DLD1 (cell line): ENCODE results near the gene GNAT2.

Experiments
- in situ Hi-C: cut with HindIII; loops from 2 replicates; pipeline ENCODE4 v1.10.0; 2017; ENCODE audit warnings: low sequenced_read_pairs

The GNAT2 gene

DNA sequence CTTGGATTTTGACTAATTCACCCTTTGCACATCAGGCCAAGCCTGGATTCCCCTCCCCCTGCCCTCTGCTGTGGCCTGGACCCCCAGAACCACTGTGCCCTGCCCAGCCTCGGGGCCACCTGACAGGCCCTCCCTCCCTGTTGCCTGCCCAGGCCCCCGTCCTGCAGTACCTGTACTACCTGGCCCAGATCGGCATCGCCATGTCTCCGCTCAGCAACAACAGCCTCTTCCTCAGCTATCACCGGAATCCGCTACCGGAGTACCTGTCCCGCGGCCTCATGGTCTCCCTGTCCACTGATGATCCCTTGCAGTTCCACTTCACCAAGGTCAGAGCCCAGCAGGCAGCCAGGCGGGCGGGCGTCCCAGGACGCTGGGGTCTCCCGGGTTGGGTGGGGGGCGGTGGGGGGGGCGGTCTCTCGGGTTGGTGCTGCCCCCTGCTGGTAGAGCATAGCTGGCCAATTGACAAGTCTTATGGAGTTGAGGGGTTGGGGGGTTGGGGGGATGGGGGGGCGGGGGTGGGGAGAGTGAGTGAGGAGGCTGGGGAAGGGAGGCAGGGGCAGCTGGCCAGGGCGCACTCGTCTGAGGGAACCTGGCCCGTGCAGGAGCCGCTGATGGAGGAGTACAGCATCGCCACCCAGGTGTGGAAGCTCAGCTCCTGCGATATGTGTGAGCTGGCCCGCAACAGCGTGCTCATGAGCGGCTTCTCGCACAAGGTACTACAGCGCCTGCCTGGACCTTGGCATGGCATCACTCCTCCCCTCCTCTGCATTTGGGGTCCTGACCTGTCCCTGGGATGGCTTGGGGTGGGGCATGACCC is 10.9 kb upstream of the GNAT2 start:
- in situ Hi-C loops: loop anchor here (25.0 kb wide), 1 partner anchor 132 kb away; the partner anchor contains the start of gene EPS8L3

DNA sequence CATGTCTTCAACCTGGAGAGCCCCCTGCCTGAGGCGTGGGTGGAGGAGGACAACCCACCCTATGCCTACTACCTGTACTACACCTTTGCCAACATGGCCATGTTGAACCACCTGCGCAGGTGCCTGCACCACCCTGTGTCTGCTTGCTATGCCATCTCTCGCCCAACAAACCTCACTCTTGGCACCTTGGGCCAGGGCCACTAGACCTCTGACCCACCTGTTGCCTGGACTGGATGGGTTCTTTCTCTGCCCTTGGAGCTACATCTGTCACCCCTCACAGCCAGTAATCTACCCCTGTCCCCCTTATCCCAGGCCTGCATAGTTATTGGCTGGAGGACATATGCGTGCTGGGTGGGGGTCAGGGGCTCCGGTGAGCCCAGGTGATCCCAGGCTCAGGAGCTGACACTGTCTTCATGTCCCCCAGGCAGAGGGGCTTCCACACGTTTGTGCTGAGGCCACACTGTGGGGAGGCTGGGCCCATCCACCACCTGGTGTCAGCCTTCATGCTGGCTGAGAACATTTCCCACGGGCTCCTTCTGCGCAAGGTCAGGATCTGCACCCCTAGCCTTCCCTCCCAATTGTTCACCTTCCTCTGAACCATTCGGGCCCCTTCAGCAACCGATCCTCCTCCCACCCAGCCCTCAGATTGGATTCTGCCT is 10.1 kb upstream of the GNAT2 start:
- in situ Hi-C loops: loop anchor here (25.0 kb wide), 1 partner anchor 133 kb away; the partner anchor contains the start of gene EPS8L3

DNA sequence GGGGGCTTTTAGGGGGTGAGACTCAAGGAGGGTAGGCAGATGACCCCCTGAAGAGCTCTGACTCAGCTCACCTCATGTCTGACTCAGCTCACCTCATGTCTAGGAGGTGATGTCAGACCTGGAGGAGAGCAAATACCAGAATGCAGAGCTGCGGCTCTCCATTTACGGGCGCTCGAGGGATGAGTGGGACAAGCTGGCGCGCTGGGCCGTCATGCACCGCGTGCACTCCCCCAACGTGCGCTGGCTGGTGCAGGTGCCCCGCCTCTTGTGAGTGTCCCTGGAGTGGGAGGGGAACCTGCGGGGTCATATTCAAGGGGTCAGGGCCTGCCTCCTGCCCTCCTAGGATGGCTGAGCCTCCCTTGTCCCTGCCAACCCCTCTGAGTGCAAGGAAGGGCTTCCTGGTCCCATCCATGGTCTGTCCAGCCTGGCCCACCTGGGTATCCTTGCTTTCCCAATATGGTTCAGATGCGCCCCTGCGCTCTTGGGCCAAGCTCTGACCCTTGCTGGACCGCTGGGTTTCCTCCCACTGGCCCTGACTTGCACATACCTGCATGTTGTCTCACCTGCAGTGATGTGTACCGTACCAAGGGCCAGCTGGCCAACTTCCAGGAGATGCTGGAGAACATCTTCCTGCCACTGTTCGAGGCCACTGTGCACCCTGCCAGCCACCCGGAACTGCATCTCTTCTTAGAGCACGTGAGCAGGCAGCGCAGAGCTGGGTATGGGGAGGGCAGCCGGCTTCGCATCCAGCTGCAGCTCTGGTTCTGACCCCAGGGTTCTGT is 9.3 kb upstream of the GNAT2 start:
- in situ Hi-C loops: loop anchor here (25.0 kb wide), 1 partner anchor 134 kb away; the partner anchor contains the start of gene EPS8L3

GRCh38 chr1:109627692-109628399 is 8.4 kb upstream of the GNAT2 start:
- in situ Hi-C loops: loop anchor here (25.0 kb wide), 1 partner anchor 134 kb away; the partner anchor contains the start of gene EPS8L3

DNA sequence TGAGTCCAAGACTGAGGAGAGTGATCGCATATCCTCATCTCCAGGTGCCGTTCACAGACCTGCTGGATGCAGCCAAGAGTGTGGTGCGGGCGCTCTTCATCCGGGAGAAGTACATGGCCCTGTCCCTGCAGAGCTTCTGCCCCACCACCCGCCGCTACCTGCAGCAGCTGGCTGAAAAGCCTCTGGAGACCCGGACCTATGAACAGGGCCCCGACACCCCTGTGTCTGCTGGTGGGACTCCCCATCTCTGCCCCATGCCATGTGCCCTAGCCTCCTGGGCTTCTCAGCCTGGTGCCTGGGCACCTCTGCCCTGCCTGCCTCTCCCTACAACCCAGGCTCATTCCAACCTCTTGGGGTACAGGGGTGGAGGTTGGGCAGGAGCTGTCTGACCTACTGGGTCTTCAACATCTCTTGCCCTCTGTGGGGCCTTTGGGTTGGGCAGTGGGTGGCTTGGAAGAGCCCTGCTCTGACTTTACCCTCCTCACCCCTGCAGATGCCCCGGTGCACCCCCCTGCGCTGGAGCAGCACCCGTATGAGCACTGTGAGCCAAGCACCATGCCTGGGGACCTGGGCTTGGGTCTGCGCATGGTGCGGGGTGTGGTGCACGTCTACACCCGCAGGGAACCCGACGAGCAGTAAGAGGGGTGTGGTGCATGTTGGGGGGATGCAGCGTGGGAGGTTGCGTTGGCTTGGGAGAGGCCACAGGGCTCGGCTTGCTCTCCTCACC is 7.4 kb upstream of the GNAT2 start:
- in situ Hi-C loops: loop anchor here (25.0 kb wide), 1 partner anchor 135 kb away; the partner anchor contains the start of gene EPS8L3

DNA sequence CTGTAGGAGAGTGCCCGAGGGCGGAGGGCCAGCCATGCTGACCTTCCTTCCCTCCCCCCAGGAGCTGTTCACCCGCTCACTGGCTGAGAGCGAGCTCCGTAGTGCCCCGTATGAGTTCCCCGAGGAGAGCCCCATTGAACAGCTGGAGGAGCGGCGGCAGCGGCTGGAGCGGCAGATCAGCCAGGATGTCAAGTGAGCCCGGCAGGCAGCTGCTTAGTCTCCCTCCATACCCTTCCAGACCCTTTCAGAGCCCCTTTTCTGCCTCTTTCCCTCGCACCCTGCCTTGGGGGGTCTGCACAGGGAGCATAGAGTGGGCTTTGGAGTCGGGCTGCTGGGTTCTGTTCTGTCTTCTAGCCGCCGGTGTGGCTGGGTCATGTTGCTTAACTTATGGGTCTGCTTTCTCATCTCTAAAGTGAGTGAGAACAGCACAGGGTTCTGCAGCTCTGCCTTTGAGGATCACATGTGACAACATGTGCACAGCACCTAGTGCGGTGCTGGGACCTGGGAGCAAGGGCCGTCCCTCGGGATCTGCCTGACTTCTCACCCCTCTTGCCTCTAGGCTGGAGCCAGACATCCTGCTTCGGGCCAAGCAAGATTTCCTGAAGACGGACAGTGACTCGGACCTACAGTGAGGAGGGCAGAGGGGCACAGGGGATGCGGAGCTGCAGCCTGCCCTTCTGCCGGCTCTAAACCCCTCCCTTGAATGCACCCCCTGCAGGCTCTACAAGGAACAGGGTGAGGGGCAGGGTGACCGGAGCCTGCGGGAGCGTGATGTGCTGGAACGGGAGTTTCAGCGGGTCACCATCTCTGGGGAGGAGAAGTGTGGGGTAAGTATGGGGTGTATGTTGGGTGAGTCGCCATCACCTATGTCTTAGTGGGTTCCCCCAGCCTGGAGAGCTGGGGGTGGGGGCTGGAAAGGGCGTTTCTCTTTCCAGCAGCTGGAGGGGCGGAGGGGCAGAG is 6.5 kb upstream of the GNAT2 start:
- in situ Hi-C loops: loop anchor here (25.0 kb wide), 1 partner anchor 136 kb away; the partner anchor contains the start of gene EPS8L3

DNA sequence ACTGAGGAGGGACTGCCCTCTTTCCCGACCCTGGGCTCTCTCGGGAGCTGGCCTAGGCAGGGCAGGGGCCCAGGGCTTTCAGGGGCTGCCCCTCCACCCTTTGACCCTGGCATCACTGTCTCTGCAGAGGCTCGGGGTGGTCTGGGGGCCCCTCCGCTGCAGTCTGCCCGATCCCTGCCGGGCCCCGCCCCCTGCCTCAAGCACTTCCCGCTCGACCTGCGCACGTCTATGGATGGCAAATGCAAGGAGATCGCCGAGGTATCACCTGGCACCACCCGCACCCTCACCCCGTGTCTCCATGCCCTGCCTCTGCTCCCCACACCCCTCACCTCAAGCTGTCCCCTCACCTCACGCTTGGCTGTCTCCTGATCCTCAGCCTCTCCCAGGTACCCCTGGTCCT is 5.8 kb upstream of the GNAT2 start:
- in situ Hi-C loops: loop anchor here (25.0 kb wide), 1 partner anchor 137 kb away; the partner anchor contains the start of gene EPS8L3

- in situ Hi-C loops: loop anchor here (25.0 kb wide), 1 partner anchor 138 kb away; the partner anchor contains the start of gene EPS8L3
Observed at GRCh38 chr1:109624201-109625010, 5.0 kb upstream of the GNAT2 start.

- in situ Hi-C loops: no loop called here
Observed at GRCh38 chr1:109623601-109624161, 4.3 kb upstream of the GNAT2 start.

- in situ Hi-C loops: no loop called here
Observed at GRCh38 chr1:109622895-109623294, 3.5 kb upstream of the GNAT2 start.

DNA sequence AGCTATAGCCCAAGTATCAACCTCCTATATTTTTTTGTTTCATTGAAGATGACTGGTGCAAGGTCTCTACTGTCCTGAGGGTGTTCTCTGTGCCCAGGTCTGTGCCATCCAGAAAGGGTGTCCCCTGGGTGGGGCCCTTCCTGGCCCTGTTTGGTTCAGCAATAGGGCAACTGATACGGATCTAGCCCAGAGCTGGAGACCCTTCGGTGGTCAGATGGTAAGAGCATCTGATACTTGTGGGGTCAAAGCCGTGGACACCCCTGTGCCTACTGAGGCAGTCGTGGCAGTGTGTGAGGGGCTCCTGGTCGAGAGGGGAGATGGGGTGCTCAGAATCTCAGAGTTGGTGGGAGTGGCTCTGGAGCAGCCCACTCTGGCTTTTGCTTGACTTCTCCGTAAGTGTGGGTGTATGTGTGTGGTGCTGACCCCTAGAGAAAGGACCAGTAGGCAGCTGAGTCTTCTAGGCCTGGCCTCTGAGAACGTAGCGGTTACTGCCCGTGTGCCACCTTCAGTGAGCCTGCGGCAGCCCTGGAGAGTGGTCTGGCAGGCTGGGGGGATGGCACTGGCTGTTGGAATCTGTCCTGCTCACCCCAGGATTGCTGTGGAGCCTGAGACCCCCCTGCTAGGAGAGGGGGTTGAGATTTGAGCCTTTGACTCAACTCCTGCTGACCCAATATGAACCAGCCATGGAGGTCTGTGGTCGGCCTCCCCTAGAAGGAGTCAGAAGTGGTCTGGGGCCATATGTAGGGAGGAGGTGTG is 2.9 kb upstream of the GNAT2 start:
- in situ Hi-C loops: no loop called here

- in situ Hi-C loops: no loop called here
Observed at GRCh38 chr1:109621379-109622136, 2.1 kb upstream of the GNAT2 start.

GRCh38 chr1:109620841-109621286 is 1.4 kb upstream of the GNAT2 start:
- in situ Hi-C loops: no loop called here

GRCh38 chr1:109620401-109620791 is 980 bp upstream of the GNAT2 start:
- in situ Hi-C loops: no loop called here

DNA sequence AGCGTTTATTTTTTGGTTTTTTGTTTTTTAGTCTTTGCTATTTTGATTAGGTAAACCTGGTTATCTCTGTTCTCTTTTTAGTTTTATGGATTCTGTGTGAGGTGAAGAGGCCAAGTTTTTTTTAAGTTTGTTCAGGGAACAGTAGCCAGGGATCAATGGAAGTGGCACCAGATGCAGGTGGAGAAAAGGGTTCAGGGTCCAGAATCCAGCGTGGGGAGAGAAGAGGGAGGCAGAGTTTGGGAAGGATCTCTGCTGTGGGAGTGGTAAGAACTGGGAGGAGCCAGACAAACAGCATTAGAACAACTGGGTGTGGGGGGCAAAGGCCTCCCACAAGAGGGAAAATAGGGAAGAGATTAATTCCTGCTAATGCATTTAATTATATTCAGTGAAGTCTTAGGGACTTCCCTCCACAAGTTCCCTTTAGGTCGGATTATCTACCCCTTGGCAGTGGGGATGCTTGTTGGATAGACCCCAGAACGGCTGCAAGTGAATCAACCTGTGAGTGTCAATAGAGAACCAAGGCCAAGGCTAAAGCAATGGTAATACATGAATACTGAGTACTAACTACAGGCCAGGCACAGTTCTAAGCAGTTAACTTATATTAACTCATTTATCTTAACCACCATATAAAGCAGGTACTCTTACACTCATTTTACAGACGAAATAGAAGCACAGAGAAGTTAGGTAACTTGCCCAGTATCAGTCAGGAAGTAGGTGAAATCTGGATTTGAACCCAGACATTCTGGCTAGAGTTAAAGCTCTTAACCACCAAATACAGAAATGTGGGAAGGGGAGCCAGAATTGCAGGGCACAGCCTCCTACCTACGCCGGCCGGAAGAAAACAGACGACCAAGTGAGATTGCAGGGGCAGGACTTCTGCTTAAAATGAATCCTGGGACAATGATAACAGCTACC is 498 bp downstream of the GNAT2 start:
- in situ Hi-C loops: no loop called here
